GM19463 (cell line): ENCODE measurements around the gene LCN2.

Experiments used
- ATAC-seq: cut with Tn5 transposase; IDR thresholded peaks from one replicate; pipeline ENCODE4 v1.9.1; 2021; ENCODE audit warnings: mild to moderate bottlenecking, moderate library complexity; ENCODE audit not compliant: unreplicated experiment

The LCN2 gene

DNA sequence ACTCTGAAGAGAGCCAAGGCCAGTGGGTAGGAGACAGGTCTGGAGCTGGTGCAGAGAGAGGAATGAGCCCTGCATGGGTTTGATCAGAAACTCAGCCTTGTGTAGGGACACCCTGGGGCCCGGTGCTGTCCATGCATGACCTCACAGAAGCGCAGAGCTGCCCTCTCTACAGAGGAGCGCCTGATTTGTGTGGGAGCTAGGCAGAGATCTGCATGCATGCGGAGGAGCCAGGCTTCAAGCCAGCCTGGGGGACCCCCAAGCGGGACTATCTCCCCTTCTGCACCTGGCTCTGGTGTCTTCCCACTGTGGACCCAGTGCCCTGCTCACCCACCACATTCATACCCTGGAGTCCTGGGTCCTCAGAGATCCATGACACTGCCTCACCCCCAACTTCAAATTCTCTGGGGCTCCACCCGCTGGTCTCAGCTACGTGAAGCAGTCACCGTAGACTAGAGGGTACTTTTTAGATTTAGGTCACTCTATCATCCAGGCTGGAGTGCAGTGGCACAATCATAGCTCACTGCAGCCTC is 2.6 kb upstream of the LCN2 start:
- ATAC-seq: no peak

- ATAC-seq: no peak
These were observed 698 bp upstream of the LCN2 start for GRCh38 chr9:128148509-128149000.

DNA sequence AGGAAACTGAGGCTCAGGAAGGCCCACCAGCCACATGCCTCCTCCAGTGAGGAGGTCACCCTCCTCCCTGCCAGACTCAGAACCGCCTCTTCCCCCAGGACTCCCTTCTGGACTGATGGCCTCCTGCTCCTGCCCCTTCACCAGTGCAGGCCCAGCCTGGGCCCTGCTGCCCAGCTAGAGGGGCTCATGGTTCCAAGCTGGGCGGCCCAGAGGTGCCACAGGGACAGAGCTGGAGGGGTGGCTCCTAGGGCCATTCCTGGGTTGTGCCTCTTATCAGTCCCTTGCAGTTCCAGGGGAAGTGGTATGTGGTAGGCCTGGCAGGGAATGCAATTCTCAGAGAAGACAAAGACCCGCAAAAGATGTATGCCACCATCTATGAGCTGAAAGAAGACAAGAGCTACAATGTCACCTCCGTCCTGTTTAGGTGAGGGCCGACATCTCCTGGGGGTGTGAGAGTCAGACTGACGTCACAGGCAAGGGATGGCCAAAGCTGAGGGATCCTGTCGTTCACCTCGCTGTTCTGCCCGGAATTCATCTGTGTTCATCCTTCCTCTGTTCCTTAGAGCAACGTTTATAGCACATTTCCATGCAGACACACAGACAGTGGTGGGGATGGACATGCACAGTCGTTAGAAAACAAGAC is 819 bp downstream of the LCN2 start:
- ATAC-seq: no peak

GRCh38 chr9:128150594-128151308 is 1.5 kb downstream of the LCN2 start:
- no peak for ATAC-seq

DNA sequence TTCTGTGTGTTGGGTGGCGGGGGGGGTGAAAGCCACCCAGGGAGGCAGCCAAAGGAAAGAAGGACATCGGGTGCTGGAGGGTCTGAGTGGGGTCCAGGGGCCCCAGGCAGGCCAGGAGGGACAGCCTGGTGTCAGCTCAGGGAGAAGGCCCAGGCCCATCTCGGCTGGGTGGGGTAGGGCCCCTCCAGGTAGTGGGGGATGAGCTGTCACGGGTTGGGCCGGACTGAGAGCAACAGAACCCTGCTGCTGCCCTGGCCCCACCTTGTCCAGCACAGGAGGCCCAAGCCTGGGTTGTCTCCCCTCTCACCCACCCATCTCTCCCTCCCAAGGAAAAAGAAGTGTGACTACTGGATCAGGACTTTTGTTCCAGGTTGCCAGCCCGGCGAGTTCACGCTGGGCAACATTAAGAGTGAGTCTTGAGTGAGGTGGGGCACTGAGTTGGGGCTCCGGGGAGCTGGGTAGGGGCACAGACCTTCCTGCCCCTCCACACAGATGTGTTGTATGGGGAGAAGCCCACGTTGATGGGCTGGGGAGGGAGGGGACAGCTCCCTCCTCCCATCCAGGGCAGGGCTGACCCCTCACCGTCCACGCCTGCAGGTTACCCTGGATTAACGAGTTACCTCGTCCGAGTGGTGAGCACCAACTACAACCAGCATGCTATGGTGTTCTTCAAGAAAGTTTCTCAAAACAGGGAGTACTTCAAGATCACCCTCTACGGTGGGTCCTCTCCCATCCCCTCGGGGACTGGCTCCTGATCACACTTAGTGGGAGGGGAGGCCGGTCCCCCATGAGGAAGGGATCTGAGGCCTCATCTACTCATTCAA is 2.3 kb downstream of the LCN2 start:
- ATAC-seq: no peak

DNA sequence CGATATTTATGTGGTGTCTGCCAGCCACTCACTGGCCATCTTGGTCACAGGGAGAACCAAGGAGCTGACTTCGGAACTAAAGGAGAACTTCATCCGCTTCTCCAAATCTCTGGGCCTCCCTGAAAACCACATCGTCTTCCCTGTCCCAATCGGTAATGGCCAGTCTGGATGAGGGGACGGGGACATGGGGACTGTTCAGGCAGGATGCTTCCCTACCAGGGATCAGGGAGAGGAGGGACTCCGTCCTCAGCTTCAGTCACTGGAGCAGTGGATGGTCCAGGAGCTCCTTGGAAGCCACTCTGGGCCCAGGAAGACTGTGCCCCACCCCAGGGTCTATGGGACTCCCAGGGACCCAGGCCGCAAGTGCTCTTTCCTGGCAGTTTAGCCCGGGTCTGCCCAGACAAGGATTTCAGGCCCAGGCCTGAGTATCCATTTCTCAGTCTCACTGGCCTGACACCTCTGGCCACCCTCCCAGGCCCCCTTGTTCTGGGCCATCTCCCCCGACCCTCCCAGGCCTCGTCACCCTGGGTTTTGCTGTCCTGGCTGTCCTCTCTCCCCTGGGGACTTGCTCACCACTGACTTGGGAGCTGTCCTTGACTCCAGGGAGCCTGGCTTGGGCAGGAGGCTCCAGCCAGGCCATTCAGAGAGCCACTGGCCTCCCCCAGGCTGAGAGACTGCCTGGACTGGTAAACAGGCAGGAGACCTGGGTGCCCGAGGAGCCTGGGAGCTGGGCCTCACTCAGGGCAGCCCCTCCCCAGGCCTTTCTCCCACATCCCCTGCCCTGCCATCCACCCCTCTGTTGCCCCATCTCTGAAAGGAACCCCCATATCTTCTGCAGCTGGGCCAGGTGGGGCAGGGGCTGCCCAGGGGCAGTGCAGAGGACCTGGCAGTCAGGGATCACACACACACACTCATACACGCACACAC is 3.1 kb downstream of the LCN2 start:
- no peak for ATAC-seq

- ATAC-seq: no peak
These were observed 4.0 kb downstream of the LCN2 start for GRCh38 chr9:128153060-128153946.

DNA sequence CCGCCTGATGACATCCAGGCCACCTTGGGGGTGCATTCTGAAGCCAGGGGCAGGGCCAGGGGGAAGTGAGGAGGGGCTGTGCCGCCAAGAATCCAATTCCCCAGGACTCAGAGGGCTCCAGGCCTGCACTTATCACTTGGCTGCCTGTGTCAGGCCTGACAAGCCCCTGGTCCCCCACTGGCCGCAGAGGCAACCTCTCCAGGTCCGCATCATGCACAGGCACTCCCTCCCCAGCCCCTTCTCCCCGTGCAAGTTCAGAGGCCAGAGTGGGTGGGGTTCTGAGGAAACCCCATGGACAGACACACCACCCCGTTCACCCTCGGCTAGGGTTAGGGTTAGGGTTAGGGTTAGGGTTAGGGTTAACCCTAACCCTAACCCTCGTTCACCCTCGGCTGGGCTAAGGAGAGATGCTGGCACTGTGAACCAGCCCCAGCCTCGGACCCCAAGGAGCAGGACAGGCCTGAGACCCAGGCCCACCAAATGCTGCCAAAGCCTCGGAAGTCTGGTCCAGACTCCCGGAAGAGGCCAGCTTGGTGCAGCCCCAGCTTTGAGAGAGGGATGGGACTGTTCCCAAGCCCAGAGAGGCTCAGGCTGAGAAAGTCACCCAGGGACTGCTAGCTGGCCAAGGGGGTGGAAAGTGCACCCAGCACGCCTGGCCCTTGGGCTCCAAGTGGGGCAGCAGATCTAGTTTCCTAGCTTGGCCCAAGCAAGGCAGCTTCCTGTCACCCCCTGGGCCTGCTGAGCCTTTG is 4.9 kb downstream of the LCN2 start:
- no peak for ATAC-seq

GRCh38 chr9:128155736-128156500 is 6.7 kb downstream of the LCN2 start:
- ATAC-seq: no peak

GRCh38 chr9:128159522-128159783 is 10.2 kb downstream of the LCN2 start:
- ATAC-seq: no peak

DNA sequence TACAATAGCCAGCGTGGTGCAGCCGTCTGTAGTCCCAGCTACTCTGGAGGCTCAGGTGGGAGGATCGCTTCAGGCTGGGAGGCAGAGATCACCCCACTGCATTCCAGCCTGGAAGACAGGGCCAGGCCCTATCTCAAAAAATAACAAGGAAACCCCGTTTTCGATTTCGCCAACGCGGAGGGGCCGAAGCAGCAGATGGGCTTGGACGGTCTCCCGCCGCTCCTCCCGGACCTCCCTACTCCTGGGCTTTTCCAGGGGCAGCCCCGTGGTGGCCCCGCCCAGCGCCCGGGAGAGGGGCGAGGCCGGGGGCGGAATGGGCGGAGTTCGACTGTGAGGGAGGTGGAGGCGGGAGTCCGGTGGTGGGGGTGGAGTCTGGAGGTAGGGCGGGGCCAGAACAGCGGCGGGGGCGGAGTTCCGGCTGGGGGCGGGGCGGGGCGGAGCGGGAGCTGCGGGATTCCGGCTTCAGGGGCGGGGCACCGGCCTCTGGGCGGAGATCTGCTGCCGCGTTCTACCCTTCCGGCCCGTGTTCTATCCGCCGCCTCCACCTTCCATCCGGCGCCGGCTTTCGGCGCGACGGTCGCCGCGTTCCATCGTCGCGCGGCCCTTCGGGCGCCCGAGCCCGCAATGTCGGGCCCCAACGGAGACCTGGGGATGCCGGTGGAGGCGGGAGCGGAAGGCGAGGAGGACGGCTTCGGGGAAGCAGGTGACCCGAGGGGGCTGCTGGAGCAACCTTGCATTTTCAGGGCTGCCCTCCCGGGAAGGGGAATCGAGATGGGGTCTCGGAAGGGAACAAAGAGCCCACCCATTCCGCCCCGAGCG is 10.7 kb downstream of the LCN2 start, which contains the start of gene BBLN:
TSS of gene BBLN (plus strand) at position 482 of the 819 bp plus-strand sequence. CDS start at position 625, 143 bp downstream.
- ATAC-seq: peak; percentile 79

DNA sequence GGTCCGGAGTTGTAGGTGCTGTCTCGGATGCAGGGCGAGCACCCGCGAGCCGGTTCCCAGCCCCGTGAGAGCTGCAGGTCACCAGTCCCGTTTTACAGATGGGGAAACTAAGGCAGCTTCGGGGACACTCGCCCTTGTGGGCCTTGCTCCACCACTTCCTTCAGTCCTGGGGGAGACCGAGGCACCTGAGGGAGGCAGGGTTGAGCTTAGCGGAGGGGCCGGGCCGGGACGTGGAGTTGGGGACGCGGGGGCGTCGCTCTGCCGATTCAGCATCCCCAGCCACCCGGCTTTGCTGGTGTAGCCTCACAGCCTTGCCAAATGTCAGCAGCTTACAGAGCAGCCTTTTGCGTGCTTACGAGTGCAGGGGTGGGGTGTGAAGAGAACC is 11.3 kb downstream of the LCN2 start:
- ATAC-seq: no peak

DNA sequence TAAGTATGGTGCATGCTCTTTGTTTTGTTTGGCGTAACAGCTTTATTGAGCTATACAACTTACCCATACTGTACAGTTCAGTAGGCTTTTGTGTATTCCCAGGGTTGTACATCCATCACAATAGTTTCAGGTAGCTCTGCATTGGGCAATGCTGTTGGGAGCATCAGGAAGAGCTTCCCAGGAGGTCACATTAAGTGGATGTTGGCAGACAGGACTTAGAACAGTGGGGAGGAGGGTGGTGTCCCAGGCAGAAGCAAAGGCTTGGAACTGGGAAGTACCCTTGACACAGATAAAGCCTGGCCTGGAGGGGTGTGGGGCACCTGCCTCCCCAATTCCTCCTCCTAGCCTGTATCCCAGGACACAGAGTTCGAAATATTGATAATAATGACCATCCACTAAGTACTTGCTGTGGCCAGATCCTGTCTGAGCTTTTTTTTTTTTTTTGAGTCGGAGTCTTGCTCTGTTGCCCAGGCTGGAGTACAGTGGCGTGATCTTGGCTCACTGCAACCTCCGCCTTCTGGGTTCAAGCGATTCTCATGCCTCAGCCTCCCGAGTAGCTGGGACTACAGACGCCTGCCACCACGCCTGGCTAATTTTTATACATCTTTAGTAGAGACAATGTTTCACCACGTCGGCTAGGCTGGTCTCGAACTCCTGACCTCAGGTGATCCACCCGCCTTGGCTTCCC is 12.1 kb downstream of the LCN2 start:
- no peak for ATAC-seq

GRCh38 chr9:128162215-128163026 is 13.2 kb downstream of the LCN2 start:
- no peak for ATAC-seq

DNA sequence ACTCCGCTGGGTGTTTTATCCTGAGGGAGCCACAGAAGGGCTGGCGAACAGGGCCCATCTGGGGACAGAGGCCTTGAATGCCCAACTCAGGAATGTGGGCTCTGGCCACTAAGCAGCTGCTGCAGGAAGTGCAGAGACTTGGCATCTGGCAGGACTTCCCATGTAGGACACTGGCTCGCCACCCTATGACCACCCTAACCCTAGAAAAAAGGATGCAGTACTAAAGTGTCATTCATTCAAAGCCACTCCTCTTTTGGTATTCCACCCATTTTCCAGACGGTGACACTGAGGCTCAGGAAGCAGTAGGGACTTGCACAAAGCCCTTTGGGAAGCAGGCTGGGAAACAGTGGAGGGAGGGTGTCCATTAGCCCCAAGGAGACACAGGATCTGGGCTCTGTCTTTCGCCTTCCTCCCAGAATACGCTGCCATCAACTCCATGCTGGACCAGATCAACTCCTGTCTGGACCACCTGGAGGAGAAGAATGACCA is 13.8 kb downstream of the LCN2 start:
- ATAC-seq: no peak
